Activated T-helper 9 cell treated with anti-CD3 and anti-CD28 coated beads, Interleukin-2, amount 50 U/mL, for 16 hours (primary cell): Measurements from ENCODE around the gene USP54.

Experiments used
- DNase-seq: peaks from one replicate; pipeline ENCODE4 v3.0.0-alpha.2; 2020; ENCODE audit warnings: low read depth

The USP54 gene

GRCh38 chr10:73460897-73461296, 130.2 kb downstream of the USP54 start:
- no peak for DNase-seq

GRCh38 chr10:73459683-73460314, 131.3 kb downstream of the USP54 start:
- DNase-seq, result no peak

DNA sequence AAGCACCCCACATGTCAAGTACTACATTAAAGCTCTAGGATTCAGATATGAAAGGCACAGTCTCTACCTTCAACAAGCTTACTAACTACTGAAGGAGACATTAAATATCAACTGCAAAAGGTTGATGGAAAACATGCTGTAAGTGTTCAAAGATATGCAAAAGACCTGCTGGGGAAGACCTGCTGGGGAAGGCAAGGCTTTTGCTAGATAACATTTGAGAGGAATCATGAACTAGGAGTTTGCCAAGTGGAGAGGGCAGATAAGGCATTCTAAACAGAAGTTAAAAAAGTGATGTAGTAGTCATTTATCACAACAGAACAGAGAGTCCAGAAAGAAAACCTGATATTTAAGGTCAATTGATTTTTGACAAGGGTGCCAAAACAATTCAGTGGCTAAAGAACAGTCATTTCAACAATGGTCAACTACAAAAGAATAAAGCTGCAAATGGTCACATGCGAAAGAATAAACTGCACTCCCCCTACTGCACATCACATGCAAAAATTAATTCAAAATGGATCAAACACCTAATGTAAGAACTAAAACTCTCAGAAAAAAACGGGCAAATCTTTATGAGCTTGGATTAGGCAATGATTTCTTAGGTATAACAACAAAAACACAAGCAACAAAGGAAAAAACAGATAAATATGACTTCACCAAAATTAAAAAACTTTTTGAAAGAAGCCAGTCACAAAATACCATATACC, 134.8 kb downstream of the USP54 start:
- no peak for DNase-seq

DNA sequence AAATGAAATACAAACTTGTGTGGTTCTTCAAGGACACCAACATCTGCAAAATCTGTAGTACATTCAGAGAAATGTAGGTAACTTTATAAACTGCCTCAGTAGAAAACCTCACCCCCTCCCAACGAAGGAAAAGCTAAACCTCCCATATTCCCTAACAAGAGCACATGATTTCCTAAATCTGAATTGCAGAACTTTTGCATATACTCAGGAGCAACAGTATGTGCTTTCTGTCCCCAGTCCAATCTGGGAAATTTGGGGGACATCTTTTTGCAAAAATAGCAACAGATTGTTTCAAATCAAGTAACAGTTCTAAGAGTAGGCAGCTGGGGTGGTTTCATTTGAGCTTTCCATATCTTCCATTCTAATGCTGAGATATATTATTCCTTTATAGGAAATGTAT, 142.0 kb downstream of the USP54 start:
- no peak for DNase-seq

- DNase-seq, result no peak
Observed at GRCh38 chr10:73448384-73448783, 142.8 kb downstream of the USP54 start.
